Prostate gland (tissue), 2 donors: ENCODE results near the gene PCNX1. TPM values are rescaled to one million over a fixed set of nuclear protein-coding genes. Genes with fewer than 3 reads are reported as not detected.

Experiments used
- DNase-seq: peaks from one replicate; pipeline ENCODE4 v3.0.0-alpha.2; 2019; ENCODE audit warnings: low spot score
- H3K27ac ChIP-seq, 2 donors: fragments of 200-600 bp; sonication (generic); 2 replicates each; pipeline ENCODE4 v1.5.1; 2017 to 2019
- H3K27me3 ChIP-seq: fragments of 200-600 bp; sonication (generic); replicated peaks from 2 replicates; pipeline ENCODE4 v1.5.1; 2019; ENCODE audit not compliant: insufficient read depth
- H3K36me3 ChIP-seq, 2 donors: fragments of 200-600 bp; sonication (generic); 1 replicate in 1 of 2; 2 replicates in 1 of 2; pipeline versions ENCODE4 v1.5.1 to v1.8.1; 2017 to 2019
- H3K4me1 ChIP-seq: fragments of 200-600 bp; sonication (generic); replicated peaks from 2 replicates; pipeline ENCODE4 v1.5.1; 2019
- H3K4me3 ChIP-seq, 2 donors: fragments of 200-600 bp; sonication (generic); 2 replicates each; pipeline ENCODE4 v1.5.1; 2017 to 2019
- H3K9me3 ChIP-seq: fragments of 200-600 bp; sonication (generic); 2 replicates; pipeline ENCODE4 v1.5.1; 2017
- CTCF ChIP-seq, 4 experiments: fragments of 200-600 bp in 2 of 4; fragments of 450-650 bp in 2 of 4; sonication (generic) in 2 of 4; IDR thresholded peaks; 1 replicate in 3 of 4; 2 replicates in 1 of 4; pipeline ENCODE4 v1.5.1; 2016 to 2019; ENCODE audit warnings: antibody characterized with exemption in 4 of 4, mild to moderate bottlenecking in 2 of 4, moderate library complexity in 2 of 4
- POLR2A ChIP-seq: fragments of 450-650 bp; IDR thresholded peaks from one replicate; pipeline ENCODE4 v1.6.1; 2016; ENCODE audit warnings: antibody characterized with exemption, mild to moderate bottlenecking
- POLR2AphosphoS5 ChIP-seq: sonication (generic); formaldehyde crosslinking; IDR thresholded peaks from one replicate; pipeline ENCODE4 v1.6.1; 2017; ENCODE audit warnings: antibody characterized with exemption
- WGBS: methylation state at CpG from one replicate; pipeline ENCODE4 v1.1.5; 2018; 5-methylcytosine and 5-hydroxymethylcytosine counted together
- intact Hi-C: fragments of 100-400 bp; cut with DNase I; formaldehyde crosslinking; loops from one replicate; pipeline ENCODE4 v1.14.2; 2022
- total RNA-seq, 2 donors: library from RNA; depleted of rRNA; stranded (reverse); fragments of >200 nt; gene quantifications; one replicate each; pipeline ENCODE4 v1.1.0, GENCODE V29; 2016

The PCNX1 gene
- total RNA-seq, 2 donors from 2014 or later, result 24.5 to 66.5 TPM

GRCh38 chr14:70943838-70944237, 36.6 kb downstream of the PCNX1 start:
- Histone ChIP-seq H3K27me3 (no peaks in the 10 kb centered on the region), H3K4me1 (no peaks in the 10 kb centered on the region), H3K36me3 (no peaks in the 10 kb centered on the region), H3K4me3 (no peak overlapping the region), H3K9me3 (no peaks in the 10 kb centered on the region), H3K27ac (no peak overlapping the region)
- no peak for DNase-seq
- no peak for TF ChIP-seq CTCF (IDR thresholded peaks at IDR 0.05)
- no peak for TF ChIP-seq POLR2A
- TF ChIP-seq POLR2AphosphoS5, result no peak
- intact Hi-C loops, result no loop called here
- WGBS, result 100% methylated on average over 1 of the region's 1 CpG

- H3K36me3 ChIP-seq, result no peaks in the 10 kb centered on the region
- 96% methylated on average over 8 of the region's 8 CpGs for WGBS
- intact Hi-C loops, result no loop called here
- DNase-seq, result no peak
- H3K27me3 ChIP-seq, result no peaks in the 10 kb centered on the region
- no peaks in the 10 kb centered on the region for H3K4me1 ChIP-seq
- no peak overlapping the region for H3K27ac ChIP-seq
- no peak for TF ChIP-seq POLR2A
- no peak for TF ChIP-seq POLR2AphosphoS5
- TF ChIP-seq CTCF (IDR thresholded peaks at IDR 0.05), result no peak
- H3K9me3 ChIP-seq, result no peaks in the 10 kb centered on the region
- no peak overlapping the region for H3K4me3 ChIP-seq
Measured at GRCh38 chr14:70947739-70948138, 40.5 kb downstream of the PCNX1 start.

GRCh38 chr14:70952485-70952884, 45.2 kb downstream of the PCNX1 start:
- WGBS, result 78% methylated on average over 3 of the region's 3 CpGs
- no peaks in the 10 kb centered on the region for H3K27me3 ChIP-seq
- H3K27ac ChIP-seq, result no peak overlapping the region
- intact Hi-C loops, result no loop called here
- no peak overlapping the region for H3K4me3 ChIP-seq
- TF ChIP-seq CTCF (IDR thresholded peaks at IDR 0.05) (no peak), POLR2A (no peak), POLR2AphosphoS5 (no peak)
- H3K4me1 ChIP-seq, result no peaks in the 10 kb centered on the region
- no peaks in the 10 kb centered on the region for H3K36me3 ChIP-seq
- DNase-seq, result no peak
- no peaks in the 10 kb centered on the region for H3K9me3 ChIP-seq

GRCh38 chr14:70954068-70954467, 46.8 kb downstream of the PCNX1 start:
- WGBS, result 100% methylated on average over 1 of the region's 1 CpG
- DNase-seq, result no peak
- TF ChIP-seq CTCF (IDR thresholded peaks at IDR 0.05), result no peak
- TF ChIP-seq POLR2A, result no peak
- TF ChIP-seq POLR2AphosphoS5, result no peak

GRCh38 chr14:70955543-70956480, 48.6 kb downstream of the PCNX1 start:
- H3K27me3 ChIP-seq, result no peaks in the 10 kb centered on the region
- no peaks in the 10 kb centered on the region for H3K4me1 ChIP-seq
- no peak overlapping the region for H3K27ac ChIP-seq
- DNase-seq, result no peak
- peak in 1 of 4 experiments; percentile 14 for TF ChIP-seq CTCF (IDR thresholded peaks at IDR 0.05)
- no peak for TF ChIP-seq POLR2A
- 77% methylated on average over 5 of the region's 5 CpGs for WGBS
- H3K9me3 ChIP-seq, result no peaks in the 10 kb centered on the region
- H3K36me3 ChIP-seq, result no peaks in the 10 kb centered on the region
- intact Hi-C loops, result no loop called here
- H3K4me3 ChIP-seq, result no peak overlapping the region

More at GRCh38 chr14:70954068-70954467, 46.8 kb downstream of the PCNX1 start:
- Histone ChIP-seq H3K4me1 (no peaks in the 10 kb centered on the region), H3K27me3 (no peaks in the 10 kb centered on the region), H3K27ac (no peak overlapping the region), H3K4me3 (no peak overlapping the region), H3K36me3 (no peaks in the 10 kb centered on the region), H3K9me3 (no peaks in the 10 kb centered on the region)
- intact Hi-C loops, result no loop called here
